COLO829 (cell line): ENCODE measurements around the gene ARID5B.

Experiments
- DNase-seq: peaks from one replicate; pipeline ENCODE4 v3.0.0; 2012; ENCODE audit warnings: low spot score

Gene ARID5B

DNA sequence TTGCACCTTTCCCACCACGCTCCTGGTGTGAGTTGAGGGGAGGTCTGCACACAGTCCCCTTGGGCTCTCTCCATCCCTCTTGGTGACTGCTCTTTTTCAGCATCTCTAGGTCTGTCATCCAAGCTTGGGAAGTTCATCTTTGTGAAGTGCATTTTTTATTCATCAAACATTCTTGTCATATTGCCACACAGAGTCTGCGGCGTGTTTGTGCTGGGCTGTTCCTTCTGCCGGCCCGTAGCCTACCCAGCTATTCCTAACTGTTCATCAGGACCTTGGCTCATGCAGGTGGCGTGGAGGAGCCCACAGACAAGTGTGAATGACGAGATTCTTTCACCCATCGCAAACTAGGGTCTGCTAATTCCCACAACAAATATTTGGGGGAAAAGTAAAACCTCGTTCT lies 202.4 kb downstream of the ARID5B start:
- no peak for DNase-seq

DNA sequence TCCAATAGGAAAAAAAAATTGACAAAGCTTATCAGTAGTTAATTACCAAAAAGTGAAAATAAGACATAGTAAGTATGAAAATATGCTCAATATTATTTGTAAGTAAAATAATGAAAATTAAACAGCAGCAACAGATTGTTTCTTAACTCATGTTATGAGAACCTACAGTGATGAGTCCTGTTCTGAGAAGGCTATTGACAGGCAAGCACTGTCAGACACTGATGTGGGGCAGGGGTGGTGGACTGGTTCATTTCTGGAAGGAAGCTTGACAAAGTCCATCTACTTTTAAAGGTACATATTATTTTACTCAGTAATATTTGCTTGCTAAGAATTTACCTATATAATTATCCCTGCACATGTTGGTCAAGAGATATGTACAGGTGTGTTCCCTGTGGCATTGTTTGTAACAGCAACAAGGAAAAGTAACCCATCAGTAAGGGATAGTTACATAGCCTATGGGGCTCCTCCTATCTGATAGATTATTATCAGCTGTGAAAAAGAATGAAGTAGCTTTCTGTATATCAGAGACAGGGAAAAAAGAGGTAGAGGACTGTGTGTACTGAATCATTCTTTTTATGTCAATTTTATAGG lies 205.5 kb downstream of the ARID5B start:
- no peak for DNase-seq

DNA sequence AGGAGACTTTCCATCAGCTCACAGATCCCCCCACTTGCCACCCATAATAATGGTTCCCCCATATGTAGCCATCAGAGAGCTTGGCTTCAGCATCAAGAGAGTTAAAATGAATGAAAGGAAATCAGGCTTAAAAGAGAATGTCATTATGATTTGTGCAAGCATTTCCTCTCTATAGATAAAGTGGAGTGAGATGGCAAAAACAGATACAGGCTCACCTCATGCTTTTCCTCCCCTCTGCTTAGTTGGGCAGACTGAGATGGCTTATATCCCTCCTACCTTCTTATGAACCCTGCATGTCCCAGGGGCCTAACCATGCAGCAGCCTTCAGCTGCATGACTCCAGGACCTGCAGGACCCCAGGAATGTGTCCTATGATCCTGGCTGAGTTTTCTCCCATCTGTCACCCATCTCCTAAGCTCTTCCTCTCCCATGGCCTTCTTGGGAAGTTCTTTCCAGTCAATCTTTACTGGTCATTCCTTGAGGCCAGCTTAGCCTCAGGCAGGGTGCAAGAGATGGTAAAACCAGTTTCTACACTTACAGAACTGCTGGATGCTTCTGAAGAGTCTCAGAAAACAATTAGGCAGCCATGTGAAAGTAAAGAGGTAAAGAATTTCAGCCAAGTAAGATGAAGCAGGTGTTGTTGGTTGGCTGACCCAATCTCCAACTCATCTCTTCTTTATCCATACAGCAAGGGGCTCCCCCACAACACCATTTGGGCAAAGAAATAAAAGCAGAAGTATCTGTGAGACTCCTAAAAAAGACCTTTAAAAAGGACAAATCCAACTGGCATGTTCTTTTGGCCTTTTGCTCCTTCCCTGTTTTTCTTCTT lies 207.5 kb downstream of the ARID5B start:
- DNase-seq, result no peak

DNA sequence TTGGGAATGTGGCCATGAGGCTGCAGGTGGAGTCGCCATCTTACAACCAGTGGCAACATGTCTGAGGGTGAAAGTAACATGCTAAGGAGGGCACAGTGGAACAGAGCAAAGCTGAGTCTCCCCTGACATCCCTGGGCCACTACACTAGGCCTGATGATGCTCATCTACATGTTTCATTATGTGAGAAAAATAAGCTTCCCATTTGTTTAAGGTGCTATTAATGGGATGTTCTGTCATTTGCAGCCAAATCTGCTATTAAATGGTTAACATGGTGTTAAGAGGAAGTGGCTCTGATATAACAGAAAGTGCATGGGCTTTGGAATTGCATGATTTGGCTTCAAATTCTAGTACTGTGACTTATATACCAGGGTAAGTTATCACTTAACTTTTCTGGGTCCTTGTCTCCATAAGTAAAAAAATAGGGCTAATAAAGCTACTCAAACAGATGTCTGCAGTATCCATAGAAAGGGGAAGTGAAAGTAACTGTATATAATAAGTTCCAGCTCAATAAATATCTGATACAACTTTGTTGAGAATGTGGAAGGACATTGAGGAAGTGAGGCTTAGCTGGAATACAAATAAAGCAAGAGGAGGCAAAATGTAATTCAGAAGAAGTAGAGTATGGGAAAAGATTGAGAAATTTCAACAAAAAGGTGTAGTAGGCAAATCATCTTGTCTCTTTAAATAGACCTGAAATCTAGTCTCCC lies 208.2 kb downstream of the ARID5B start:
- no peak for DNase-seq

DNA sequence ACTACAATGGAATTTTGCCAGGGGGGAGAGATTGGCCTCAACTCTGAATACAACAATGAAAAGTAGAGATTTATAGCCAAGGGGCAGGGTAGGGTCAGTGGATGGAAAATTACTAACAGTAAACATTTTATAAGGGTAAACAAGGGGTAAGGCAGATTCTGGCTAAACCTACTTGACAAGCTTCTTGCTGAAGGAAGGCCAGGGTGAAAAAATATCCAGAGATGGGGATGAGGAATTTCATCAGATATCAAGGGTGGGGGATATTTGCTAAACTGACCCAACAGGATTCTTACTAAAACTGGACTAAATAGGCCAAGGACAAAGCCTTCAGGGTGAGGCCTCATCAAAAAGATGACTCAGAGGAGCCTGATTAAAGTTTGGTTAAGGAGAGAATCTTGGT lies 210.8 kb downstream of the ARID5B start:
- no peak for DNase-seq

DNA sequence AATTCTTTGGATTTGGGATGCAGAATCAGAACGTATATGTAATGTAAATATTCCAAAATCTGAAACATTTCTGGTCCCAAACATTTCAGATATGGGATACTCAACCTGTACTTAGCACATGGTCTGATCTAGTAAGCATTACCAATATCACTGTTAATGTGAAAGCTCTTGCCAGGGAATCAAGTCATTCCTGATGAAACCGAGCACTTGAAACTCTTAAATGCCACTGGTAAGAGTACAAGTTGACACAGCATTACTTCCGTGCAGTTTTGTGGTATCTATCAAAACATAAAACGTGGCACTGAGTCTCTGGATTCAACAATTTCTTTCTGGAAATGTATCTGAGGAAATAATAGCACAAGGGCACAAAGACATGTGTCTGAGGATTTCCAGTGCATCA lies 211.5 kb downstream of the ARID5B start:
- no peak for DNase-seq

GRCh38 chr10:62113680-62114079 lies 212.2 kb downstream of the ARID5B start:
- no peak for DNase-seq

GRCh38 chr10:62115321-62115720 lies 213.8 kb downstream of the ARID5B start:
- DNase-seq, result no peak

GRCh38 chr10:62115842-62116241 lies 214.3 kb downstream of the ARID5B start:
- DNase-seq, result no peak

DNA sequence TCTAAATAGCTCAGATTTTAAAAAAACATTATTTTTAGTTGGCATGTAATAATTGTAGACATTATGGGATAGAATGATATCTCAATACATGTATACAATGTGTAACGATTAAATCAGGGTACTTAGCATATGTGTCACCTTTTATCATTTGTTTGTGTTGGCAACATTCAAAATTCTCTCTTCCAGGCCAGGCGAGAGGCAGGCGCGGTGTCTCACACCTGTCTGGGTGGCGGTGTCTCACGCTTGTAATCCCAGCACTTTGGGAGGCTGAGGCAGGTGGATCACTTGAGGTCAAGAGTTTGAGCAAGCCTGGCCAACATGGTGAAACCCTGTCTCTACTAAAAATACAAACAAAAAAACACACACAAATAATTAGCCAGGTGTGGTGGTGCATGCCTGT lies 215.4 kb downstream of the ARID5B start:
- DNase-seq, result no peak

- no peak for DNase-seq
These were observed 219.7 kb downstream of the ARID5B start for GRCh38 chr10:62121187-62121530.

DNA sequence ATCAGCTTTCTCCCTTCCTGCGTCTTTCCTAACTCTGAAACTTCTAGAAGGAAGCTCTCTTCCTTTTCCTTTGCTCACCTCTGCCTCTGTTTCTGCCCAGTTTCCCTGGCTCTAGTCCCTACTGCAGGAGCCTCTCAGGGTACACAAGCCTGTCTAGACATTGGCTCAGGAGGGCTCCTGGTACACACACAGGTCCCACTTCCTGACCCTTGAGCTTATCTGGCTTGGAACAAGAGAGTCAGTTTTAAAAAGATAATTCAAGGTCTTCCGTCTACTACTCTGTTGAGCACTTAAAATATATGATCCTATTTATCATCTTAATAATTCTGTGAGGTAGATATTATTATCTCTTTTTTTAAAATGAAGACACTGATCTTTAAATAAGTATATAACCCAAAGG lies 226.5 kb downstream of the ARID5B start:
- DNase-seq, result no peak

DNA sequence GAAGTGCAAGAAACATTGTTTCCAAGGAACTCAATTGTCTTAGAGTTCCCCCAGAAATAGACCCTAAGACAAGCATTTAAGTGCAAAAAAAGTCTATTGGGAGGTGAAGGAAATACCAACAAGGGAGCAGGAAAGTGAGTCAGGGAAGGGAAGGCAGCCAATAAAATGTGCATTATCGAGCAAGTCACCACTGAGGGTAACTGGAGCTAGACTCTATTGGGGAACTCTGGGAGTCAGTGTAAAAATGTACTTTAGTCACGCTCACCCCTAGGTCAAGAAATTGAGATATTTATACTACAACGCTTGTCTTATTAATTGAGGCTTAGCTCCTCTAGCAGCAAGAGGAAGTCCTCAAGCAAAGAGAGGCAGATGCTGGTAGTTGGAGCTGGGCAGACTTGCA lies 229.4 kb downstream of the ARID5B start:
- no peak for DNase-seq

DNA sequence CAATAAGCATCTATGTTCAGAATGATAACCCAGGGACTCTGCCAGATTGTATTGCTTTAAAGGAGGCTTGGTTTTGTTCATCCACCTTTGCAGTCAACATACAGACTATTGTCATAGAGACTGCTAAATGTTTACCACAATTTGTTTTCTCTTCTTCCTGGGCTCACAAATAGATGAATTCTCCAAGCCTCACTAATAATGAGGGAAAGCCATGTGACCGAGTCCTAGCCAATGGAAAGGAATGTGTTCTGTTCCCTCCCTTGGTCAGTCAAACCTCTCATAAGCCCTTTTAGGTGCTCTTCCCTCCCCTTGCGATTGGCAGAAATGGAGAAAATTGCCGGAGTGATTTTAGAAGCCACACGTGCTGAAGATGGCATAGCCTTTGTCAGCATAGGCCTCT lies 230.2 kb downstream of the ARID5B start:
- DNase-seq, result no peak

- no peak for DNase-seq
These were observed 232.1 kb downstream of the ARID5B start for GRCh38 chr10:62133618-62134017.

GRCh38 chr10:62136931-62137330 lies 235.4 kb downstream of the ARID5B start:
- DNase-seq, result no peak
